Smooth muscle cell (in vitro differentiated cells): ENCODE measurements around the gene SPG11. TPM values are rescaled to one million over a fixed set of nuclear protein-coding genes. Genes with fewer than 3 reads are reported as not detected.
"Not testable (repeated sequence)": the region's sequence is repeated elsewhere in the genome, so short reads cannot be mapped to it uniquely, and the experiment has no call there.

Source experiments
- DNase-seq: peaks from one replicate; lab custom pipeline; 2025; ENCODE audit not compliant: unreplicated experiment; lab: John Stamatoyannopoulos, UW
- H2AFZ ChIP-seq: fragments of 200-600 bp; sonication (generic); 2 replicates; pipeline ENCODE4 v1.6.0; 2016; ENCODE audit warnings: antibody characterized with exemption, low read depth, mild to moderate bottlenecking
- H3F3A ChIP-seq: fragments of 200-600 bp; sonication (generic); 2 replicates; pipeline ENCODE4 v1.6.0; 2017; ENCODE audit warnings: antibody characterized with exemption, low read depth
- H3K27ac ChIP-seq: fragments of 200-600 bp; sonication (generic); 2 replicates; pipeline ENCODE4 v1.5.1; 2016; ENCODE audit warnings: low read depth, mild to moderate bottlenecking
- H3K27me3 ChIP-seq: fragments of 200-600 bp; sonication (generic); 2 replicates; pipeline ENCODE4 v1.6.1; 2016; ENCODE audit warnings: low read depth, mild to moderate bottlenecking
- H3K36me3 ChIP-seq: fragments of 200-600 bp; sonication (generic); 2 replicates; pipeline ENCODE4 v1.5.1; 2016; ENCODE audit warnings: low read depth
- H3K4me1 ChIP-seq: fragments of 200-600 bp; sonication (generic); 2 replicates; pipeline ENCODE4 v1.5.1; 2016; ENCODE audit warnings: low read depth
- H3K4me2 ChIP-seq: fragments of 200-600 bp; sonication (generic); 2 replicates; pipeline ENCODE4 v1.6.0; 2016; ENCODE audit warnings: mild to moderate bottlenecking
- H3K4me3 ChIP-seq: fragments of 200-600 bp; sonication (generic); 2 replicates; pipeline ENCODE4 v1.5.1; 2016; ENCODE audit warnings: mild to moderate bottlenecking
- H3K79me2 ChIP-seq: fragments of 200-600 bp; sonication (generic); 2 replicates; pipeline ENCODE4 v1.6.0; 2016; ENCODE audit warnings: low read depth, mild to moderate bottlenecking
- H3K9ac ChIP-seq: fragments of 200-600 bp; sonication (generic); 2 replicates; pipeline ENCODE4 v1.6.0; 2016; ENCODE audit warnings: low read depth
- H3K9me3 ChIP-seq: fragments of 200-600 bp; sonication (generic); replicated peaks from 2 replicates; pipeline ENCODE4 v1.5.1; 2016; ENCODE audit warnings: low read depth
- H4K20me1 ChIP-seq: fragments of 200-600 bp; sonication (generic); 2 replicates; pipeline ENCODE4 v1.6.0; 2016; ENCODE audit warnings: low read depth
- WGBS: methylation state at CpG from one replicate; pipeline ENCODE4 v1.1.7; 2016; ENCODE audit warnings: low lambda C conversion rate; 5-methylcytosine and 5-hydroxymethylcytosine counted together
- polyA plus RNA-seq: library from polyadenylated mRNA; unstranded; fragments of >200 nt; fragmentation: Nextera tagmentation; extraction: Ambion mirVana; gene quantifications from 2 replicates; pipeline ENCODE4 v1.2.1, GENCODE V29; 2016
- total RNA-seq: library from RNA; depleted of rRNA; stranded (reverse); fragments of >200 nt; gene quantifications from 2 replicates; pipeline ENCODE4 v1.2.3, GENCODE V29; 2014
- TF ChIP-seq, protein P1 (sequence below): fragments of 200-600 bp; sonication (generic); IDR thresholded peaks from 2 replicates; pipeline ENCODE4 v1.5.1; 2017; ENCODE audit warnings: borderline replicate concordance, mild to moderate bottlenecking, antibody characterized with exemption; ENCODE audit not compliant: insufficient read depth, poor library complexity, severe bottlenecking

Gene SPG11
- total and polyA plus RNA-seq, 2 experiments from 2014 or later, result 16.2 to 48.6 TPM

- DNase-seq, result no peak
- peaks cover 42% of the 10 kb centered on the region for H3K79me2 ChIP-seq
- no peaks in the 10 kb centered on the region for H3K27me3 ChIP-seq
- H4K20me1 ChIP-seq, result peaks cover 16% of the 10 kb centered on the region
- H3K4me1 ChIP-seq, result peaks cover 17% of the 10 kb centered on the region
- H3K4me3 ChIP-seq, result peak overlapping the region; percentile 73
- H3K4me2 ChIP-seq, result peak overlapping the region; percentile 99
- TF ChIP-seq, protein P1, sequence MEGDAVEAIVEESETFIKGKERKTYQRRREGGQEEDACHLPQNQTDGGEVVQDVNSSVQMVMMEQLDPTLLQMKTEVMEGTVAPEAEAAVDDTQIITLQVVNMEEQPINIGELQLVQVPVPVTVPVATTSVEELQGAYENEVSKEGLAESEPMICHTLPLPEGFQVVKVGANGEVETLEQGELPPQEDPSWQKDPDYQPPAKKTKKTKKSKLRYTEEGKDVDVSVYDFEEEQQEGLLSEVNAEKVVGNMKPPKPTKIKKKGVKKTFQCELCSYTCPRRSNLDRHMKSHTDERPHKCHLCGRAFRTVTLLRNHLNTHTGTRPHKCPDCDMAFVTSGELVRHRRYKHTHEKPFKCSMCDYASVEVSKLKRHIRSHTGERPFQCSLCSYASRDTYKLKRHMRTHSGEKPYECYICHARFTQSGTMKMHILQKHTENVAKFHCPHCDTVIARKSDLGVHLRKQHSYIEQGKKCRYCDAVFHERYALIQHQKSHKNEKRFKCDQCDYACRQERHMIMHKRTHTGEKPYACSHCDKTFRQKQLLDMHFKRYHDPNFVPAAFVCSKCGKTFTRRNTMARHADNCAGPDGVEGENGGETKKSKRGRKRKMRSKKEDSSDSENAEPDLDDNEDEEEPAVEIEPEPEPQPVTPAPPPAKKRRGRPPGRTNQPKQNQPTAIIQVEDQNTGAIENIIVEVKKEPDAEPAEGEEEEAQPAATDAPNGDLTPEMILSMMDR, result no peak
- H3K27ac ChIP-seq, result peak overlapping the region; percentile 100
- H3K9ac ChIP-seq, result peak overlapping the region; percentile 88
- WGBS, result 55% methylated on average over 36 of the region's 36 CpGs
- peaks cover 14% of the 10 kb centered on the region for H3F3A ChIP-seq
- H3K36me3 ChIP-seq, result no peaks in the 10 kb centered on the region
- peak overlapping the region; percentile 49 for H2AFZ ChIP-seq
- H3K9me3 ChIP-seq, result no peaks in the 10 kb centered on the region
These were observed 127.8 kb downstream of the SPG11 start for GRCh38 chr15:44535523-44536301.

DNA sequence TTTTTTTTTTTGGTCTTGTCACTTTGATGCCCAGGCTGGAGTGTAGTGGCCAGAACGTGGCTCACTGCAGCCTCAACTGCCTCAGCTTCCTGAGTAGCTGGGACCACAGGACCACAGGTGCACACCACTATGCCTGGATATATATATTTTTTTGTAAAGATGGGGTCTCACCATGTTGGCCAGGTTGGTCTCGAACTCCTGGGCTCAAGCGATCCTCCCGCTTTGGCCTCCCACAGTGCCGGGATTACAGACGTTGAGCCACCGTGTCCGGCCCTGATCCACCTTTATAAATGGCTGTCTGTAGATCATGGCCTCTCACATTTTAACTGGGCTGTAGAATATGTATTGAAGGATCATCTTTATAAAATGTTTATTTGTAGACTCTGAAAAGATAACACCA is 128.4 kb downstream of the SPG11 start:
- Histone ChIP-seq H3K27ac (no peak overlapping the region), H4K20me1 (peaks cover 11% of the 10 kb centered on the region), H3K27me3 (no peaks in the 10 kb centered on the region), H3K4me2 (peak overlapping the region; percentile 99), H3K9me3 (no peaks in the 10 kb centered on the region), H3K4me1 (peaks cover 17% of the 10 kb centered on the region), H3K79me2 (peaks cover 36% of the 10 kb centered on the region), H3K36me3 (no peaks in the 10 kb centered on the region), H3K9ac (no peak overlapping the region), H2AFZ (no peak overlapping the region), H3K4me3 (no peak overlapping the region), H3F3A (peaks cover 8% of the 10 kb centered on the region)
- TF ChIP-seq, protein P1, result no peak
- DNase-seq, result no peak
- 94% methylated on average over 8 of the region's 8 CpGs for WGBS

DNA sequence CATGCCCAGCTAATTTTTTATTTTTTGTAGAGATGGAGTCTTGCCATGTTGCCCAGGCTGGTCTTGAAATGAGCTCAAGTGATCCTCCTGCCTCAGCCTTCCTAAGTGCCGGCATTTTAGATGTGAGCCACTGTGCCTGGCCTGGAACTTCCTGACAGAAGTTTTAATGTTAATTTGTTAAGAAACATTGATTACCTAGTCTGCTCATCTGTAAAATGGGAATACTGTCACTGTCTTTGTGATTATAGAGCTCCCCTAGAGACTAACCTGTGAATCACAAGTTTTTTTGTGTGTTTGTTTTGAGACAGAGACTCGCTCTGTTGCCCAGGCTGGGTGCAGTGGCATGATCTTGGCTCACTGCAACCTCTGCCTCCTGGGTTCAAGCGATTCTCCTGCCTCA is 130.8 kb downstream of the SPG11 start:
- WGBS, result 100% methylated on average over 3 of the region's 3 CpGs
- no peak for DNase-seq
- Histone ChIP-seq H2AFZ (no peak overlapping the region), H3F3A (peaks cover 2% of the 10 kb centered on the region), H3K27ac (no peak overlapping the region), H3K4me3 (no peak overlapping the region), H3K36me3 (no peaks in the 10 kb centered on the region), H3K79me2 (peaks cover 12% of the 10 kb centered on the region), H4K20me1 (peaks cover 3% of the 10 kb centered on the region), H3K4me1 (peaks cover 6% of the 10 kb centered on the region), H3K4me2 (no peak overlapping the region), H3K9me3 (no peaks in the 10 kb centered on the region), H3K27me3 (no peaks in the 10 kb centered on the region), H3K9ac (no peak overlapping the region)
- TF ChIP-seq, protein P1, result no peak

DNA sequence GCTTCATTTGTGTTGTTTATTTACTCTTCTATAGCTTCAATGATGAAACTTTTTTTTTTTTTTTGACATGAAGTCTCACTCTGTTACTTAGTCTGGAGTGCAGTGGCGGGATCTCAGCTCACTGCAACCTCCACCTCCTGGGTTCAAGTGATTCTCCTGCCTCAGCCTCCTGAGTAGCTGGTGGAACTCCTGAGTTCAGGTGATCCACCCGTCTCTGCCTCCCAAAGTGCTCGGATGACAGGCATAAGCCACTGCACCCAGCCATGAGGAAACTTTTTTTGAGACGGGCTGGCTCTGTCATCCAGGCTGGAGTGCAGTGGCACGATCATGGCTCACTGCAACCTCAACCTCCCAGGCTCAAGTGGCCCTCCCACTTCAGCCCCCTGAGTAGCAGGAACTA is 131.2 kb downstream of the SPG11 start:
- H3K4me1 ChIP-seq, H3K27me3 ChIP-seq, H3K9ac ChIP-seq, H2AFZ ChIP-seq, DNase-seq, H3K27ac ChIP-seq, H3K9me3 ChIP-seq, H3K36me3 ChIP-seq, H3K4me2 ChIP-seq, H3K4me3 ChIP-seq, H3F3A ChIP-seq, H4K20me1 ChIP-seq: not testable (repeated sequence)
- peaks cover 11% of the 10 kb centered on the region for H3K79me2 ChIP-seq
- WGBS, result 97% methylated on average over 5 of the region's 5 CpGs
